IPS DF 6.9 (cell line): ENCODE results near the gene CIAO2B.

Experiments used
- DNase-seq: peaks from one replicate; pipeline ENCODE4 v3.0.0-alpha.2; 2013; ENCODE audit warnings: low read depth, low spot score
- H3K27ac ChIP-seq: one replicate; pipeline ENCODE4 v1.5.1; 2013; ENCODE audit warnings: low read length, control low read depth
- H3K27me3 ChIP-seq: 2 replicates; pipeline ENCODE4 v1.6.1; 2013; ENCODE audit warnings: mild to moderate bottlenecking, low read length; ENCODE audit not compliant: control insufficient read depth, insufficient read depth
- H3K36me3 ChIP-seq: 2 replicates; pipeline ENCODE4 v1.6.1; 2013; ENCODE audit warnings: low read length; ENCODE audit not compliant: control insufficient read depth, insufficient read depth
- H3K4me1 ChIP-seq: 2 replicates; pipeline ENCODE4 v1.6.1; 2013; ENCODE audit warnings: low read length; ENCODE audit not compliant: control insufficient read depth, insufficient read depth
- H3K4me3 ChIP-seq: 2 replicates; pipeline ENCODE4 v1.5.1; 2013; ENCODE audit warnings: mild to moderate bottlenecking, low read length
- H3K9me3 ChIP-seq: 2 replicates; pipeline ENCODE4 v1.6.1; 2013; ENCODE audit warnings: low read length, inconsistent platforms; ENCODE audit not compliant: control insufficient read depth, insufficient read depth
- WGBS: extraction: QIAGEN DNeasy Blood & Tissue Kit; methylation state at CpG from one replicate; pipeline ENCODE4 v1.1.7; 2013; ENCODE audit warnings: mixed read lengths, missing lambda C conversion rate; ENCODE audit not compliant: insufficient read length, insufficient coverage; 5-methylcytosine and 5-hydroxymethylcytosine counted together

CIAO2B gene

GRCh38 chr16:66911801-66912200 is 22.4 kb downstream of the CIAO2B start:
- Histone ChIP-seq H3K4me1 (0 out of 2 replicates have a peak, but pooled peaks cover 2% of the 10 kb centered on the region), H3K36me3 (no peaks in the 10 kb centered on the region), H3K4me3 (no peak overlapping the region), H3K9me3 (no peaks in the 10 kb centered on the region), H3K27ac (no peak overlapping the region), H3K27me3 (no peaks in the 10 kb centered on the region)
- WGBS, result no CpG with 5 or more reads among the region's 8 CpGs
- no peak for DNase-seq

DNA sequence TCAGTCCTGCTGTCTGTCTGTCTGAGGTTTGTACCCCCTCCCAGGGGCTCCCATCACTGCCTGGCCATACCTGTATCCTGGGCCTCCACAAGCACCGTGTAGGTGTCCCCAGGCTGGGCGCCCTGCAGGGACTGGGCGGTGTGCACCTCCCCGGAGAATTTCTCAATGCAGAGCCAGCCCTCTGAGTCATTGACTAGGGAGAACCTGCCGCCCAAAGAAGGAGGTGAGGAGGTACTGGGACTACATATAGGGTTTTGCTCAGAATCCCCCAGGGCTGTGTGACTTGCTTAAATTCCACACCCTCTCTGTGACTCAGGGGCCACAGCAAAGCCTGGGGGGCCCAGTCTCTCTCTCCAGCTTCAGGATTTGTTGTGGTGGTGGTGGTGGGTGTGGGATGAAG is 23.1 kb downstream of the CIAO2B start:
- H3K27me3 ChIP-seq, result no peaks in the 10 kb centered on the region
- no CpG with 5 or more reads among the region's 5 CpGs for WGBS
- no peak for DNase-seq
- H3K36me3 ChIP-seq, result no peaks in the 10 kb centered on the region
- H3K9me3 ChIP-seq, result no peaks in the 10 kb centered on the region
- no peak overlapping the region for H3K27ac ChIP-seq
- H3K4me1 ChIP-seq, result 0 out of 2 replicates have a peak, but pooled peaks cover 2% of the 10 kb centered on the region
- H3K4me3 ChIP-seq, result no peak overlapping the region

DNA sequence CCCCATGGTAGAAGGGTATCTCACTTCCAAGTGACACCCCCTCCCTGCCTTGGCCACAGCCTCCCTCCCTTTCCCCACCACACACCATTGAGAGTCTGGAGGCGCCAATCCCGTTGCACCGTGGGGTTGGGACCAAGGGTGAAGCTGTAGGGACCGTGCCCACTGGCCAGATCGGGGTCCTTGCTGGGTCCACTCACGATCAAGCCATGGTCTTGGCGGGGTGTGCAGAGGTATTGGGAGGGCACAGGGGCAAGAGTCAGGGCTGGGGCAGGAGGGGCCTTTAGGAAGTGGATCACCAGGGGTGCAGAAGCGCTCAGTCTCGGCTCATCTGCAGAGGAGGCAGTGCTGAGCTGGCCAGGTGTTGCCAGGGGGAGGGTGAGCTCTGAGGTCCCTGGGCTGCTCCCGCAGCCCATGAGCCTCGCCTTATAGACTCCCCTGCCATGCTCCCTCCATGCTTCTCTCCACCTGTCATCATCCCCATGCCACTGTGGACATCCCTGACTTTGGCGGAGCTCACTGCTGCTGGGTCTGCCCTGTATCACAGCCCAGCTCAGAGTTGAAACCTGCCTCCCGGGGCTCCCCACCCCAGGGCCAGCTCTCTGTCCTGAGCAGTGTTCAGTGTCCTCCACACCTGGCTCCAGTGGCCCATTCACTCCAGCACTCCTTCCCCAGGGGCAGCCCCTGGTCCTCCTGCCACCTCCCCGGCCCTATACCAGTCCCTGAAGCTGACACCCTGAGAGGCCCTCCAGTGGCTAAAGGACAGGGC is 23.8 kb downstream of the CIAO2B start:
- WGBS, result no CpG with 5 or more reads among the region's 14 CpGs
- no peaks in the 10 kb centered on the region for H3K9me3 ChIP-seq

DNA sequence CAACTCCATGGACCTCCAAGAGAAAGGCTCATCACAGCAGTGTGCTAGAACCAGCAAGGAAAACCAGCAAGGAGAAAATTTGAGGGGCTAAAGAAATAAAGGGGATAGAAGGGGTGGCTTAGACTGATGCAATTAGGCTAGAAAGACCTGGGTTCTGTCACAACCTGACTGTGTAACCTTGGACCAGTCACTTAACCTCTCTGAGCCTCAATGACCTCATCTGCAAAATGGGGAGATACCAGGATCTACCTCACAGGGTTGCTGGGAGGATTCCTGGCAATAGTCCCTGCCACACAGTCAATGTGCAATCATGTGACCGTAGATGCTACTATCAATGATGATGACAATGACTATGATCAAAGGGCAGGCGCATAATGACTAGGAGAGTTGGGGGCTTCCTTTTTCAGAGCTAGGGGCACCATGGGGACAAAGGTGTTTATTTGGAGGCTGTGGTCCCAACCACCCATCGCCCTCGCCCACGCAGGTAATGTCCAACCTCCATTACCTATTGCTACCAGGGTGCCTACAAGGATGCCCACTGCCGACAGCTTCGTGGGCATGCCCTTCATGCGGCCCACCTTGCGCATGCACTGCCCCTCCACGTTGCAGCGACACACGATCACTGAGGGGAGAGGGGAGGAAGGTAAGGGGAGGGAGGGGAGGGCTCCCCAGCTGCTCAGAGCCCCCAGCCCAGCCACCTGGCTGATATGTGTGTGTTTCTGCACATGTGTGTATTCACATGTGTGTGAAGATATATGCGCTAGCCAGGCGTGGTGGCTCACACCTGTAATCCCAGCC is 25.2 kb downstream of the CIAO2B start:
- no peak overlapping the region for H3K27ac ChIP-seq
- no peaks in the 10 kb centered on the region for H3K9me3 ChIP-seq
- DNase-seq, result no peak
- H3K4me1 ChIP-seq, result peaks cover 4% of the 10 kb centered on the region; the same call in 1 of the 2 replicates
- no peaks in the 10 kb centered on the region for H3K36me3 ChIP-seq
- H3K4me3 ChIP-seq, result no peak overlapping the region
- H3K27me3 ChIP-seq, result no peaks in the 10 kb centered on the region
- no CpG with 5 or more reads among the region's 14 CpGs for WGBS

More for the DNA sequence above, 23.8 kb downstream of the CIAO2B start:
- Histone ChIP-seq H3K4me1 (peaks cover 4% of the 10 kb centered on the region; the same call in 1 of the 2 replicates), H3K36me3 (no peaks in the 10 kb centered on the region), H3K4me3 (no peak overlapping the region), H3K27ac (no peak overlapping the region), H3K27me3 (no peaks in the 10 kb centered on the region)
- DNase-seq, result no peak

- Histone ChIP-seq H3K4me3 (no peak overlapping the region), H3K4me1 (peaks cover 4% of the 10 kb centered on the region; the same call in 1 of the 2 replicates), H3K36me3 (no peaks in the 10 kb centered on the region), H3K27ac (no peak overlapping the region), H3K27me3 (no peaks in the 10 kb centered on the region), H3K9me3 (no peaks in the 10 kb centered on the region)
- no peak for DNase-seq
- no CpG with 5 or more reads among the region's 3 CpGs for WGBS
These were observed 26.1 kb downstream of the CIAO2B start for GRCh38 chr16:66908116-66908515.

GRCh38 chr16:66906916-66907836 is 27.0 kb downstream of the CIAO2B start:
- H3K36me3 ChIP-seq, result no peaks in the 10 kb centered on the region
- H3K27me3 ChIP-seq, result no peaks in the 10 kb centered on the region
- no peak for DNase-seq
- no peaks in the 10 kb centered on the region for H3K9me3 ChIP-seq
- H3K4me1 ChIP-seq, result peaks cover 4% of the 10 kb centered on the region; the same call in 1 of the 2 replicates
- no peak overlapping the region for H3K27ac ChIP-seq
- no CpG with 5 or more reads among the region's 7 CpGs for WGBS
- no peak overlapping the region for H3K4me3 ChIP-seq

DNA sequence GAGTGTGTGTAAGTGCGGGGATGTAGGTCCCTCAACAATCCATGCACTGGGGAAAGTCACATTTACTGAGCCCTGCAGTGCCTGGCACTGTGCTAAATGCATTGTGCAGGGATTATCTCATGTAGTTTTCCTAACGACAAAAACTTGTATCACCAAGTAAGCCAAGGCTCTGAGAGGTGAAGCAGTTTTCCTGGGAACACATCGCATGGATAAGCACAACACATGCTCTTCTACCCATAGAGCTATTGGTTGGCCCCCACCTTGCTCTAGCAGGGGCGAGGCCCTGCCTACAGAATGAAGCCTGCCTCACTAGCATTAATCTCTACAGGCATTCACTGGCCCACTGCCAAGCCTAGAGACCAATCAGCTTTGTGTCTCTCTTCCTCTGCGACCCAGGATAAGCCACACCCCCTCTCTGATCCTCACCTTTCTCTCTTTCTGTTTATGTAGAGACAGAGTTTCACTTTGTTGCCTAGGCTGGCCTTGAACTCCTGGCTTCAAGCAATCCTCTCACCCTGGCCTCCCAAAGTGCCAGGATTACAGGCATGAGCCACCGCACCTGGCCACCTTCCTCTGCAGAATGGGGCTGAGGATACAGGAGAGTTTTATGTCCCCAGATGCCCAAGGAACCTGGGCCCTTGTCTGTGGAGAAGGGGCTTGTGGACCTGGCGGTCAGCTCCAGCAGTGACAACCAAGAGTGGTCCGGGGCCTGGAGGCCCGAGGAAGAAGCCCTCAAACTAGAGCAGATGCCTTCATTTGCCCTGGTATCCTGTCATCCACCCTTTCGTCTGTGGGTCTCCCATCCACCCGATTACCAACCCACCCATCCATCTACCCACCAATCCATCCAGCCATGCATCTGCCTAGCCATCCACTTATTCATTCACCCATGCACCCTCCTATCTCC is 28.3 kb downstream of the CIAO2B start:
- Histone ChIP-seq H3K4me3 (no peak overlapping the region), H3K9me3 (no peaks in the 10 kb centered on the region), H3K27me3 (no peaks in the 10 kb centered on the region), H3K27ac (no peak overlapping the region), H3K36me3 (no peaks in the 10 kb centered on the region), H3K4me1 (peaks cover 4% of the 10 kb centered on the region; the same call in 1 of the 2 replicates)
- no peak for DNase-seq
- WGBS, result no CpG with 5 or more reads among the region's 11 CpGs

- peaks cover 4% of the 10 kb centered on the region; the same call in 1 of the 2 replicates for H3K4me1 ChIP-seq
- H3K27me3 ChIP-seq, result no peaks in the 10 kb centered on the region
- H3K36me3 ChIP-seq, result no peaks in the 10 kb centered on the region
- no CpG with 5 or more reads among the region's 16 CpGs for WGBS
- no peaks in the 10 kb centered on the region for H3K9me3 ChIP-seq
- H3K4me3 ChIP-seq, result no peak overlapping the region
- DNase-seq, result no peak
- no peak overlapping the region for H3K27ac ChIP-seq
These were observed 29.2 kb downstream of the CIAO2B start for GRCh38 chr16:66904846-66905632.

- no peak for DNase-seq
- no peaks in the 10 kb centered on the region for H3K36me3 ChIP-seq
- H3K27me3 ChIP-seq, result no peaks in the 10 kb centered on the region
- H3K4me3 ChIP-seq, result no peak overlapping the region
- no peaks in the 10 kb centered on the region for H3K9me3 ChIP-seq
- H3K27ac ChIP-seq, result no peak overlapping the region
- no CpG with 5 or more reads among the region's 13 CpGs for WGBS
- H3K4me1 ChIP-seq, result peaks cover 3% of the 10 kb centered on the region; the same call in 1 of the 2 replicates
These were observed 29.8 kb downstream of the CIAO2B start for GRCh38 chr16:66904428-66904845.
